ENCODE measurements around the gene CLPX. TPM values are rescaled to one million over a fixed set of nuclear protein-coding genes. Genes with fewer than 3 reads are reported as not detected.
A peak's percentile ranks its signal among the peaks of the same experiment; 100 is the strongest.
"Not testable (repeated sequence)": the region's sequence is repeated elsewhere in the genome, so short reads cannot be mapped to it uniquely, and the experiment has no call there.

CLPX gene
- total RNA-seq, 2 donors from 2014 or later, result 28.9 to 34.8 TPM

DNA sequence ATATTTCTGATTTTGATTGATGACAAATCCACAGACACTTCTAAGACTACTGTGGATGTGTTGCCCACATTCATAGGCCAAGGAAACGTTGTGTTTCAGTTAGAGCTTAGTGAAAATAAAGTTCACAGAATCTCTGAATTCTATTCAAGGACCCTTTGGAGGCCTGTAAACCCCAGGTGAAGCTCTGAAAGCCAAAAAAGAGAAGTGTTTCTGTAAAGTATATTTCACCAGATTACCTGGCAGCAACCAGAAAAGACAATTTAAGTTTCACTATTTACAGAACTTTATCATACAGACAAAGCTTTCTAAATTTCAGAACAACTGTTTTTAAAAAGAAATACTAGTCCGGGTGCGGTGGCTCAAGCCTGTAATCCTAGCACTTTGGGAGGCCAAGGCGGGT lies 2.6 kb downstream of the CLPX start:
- intact Hi-C loops (cut with DNase I), result no loop called here
- DNase-seq (ENCODE audit: low spot score), result no peak

DNA sequence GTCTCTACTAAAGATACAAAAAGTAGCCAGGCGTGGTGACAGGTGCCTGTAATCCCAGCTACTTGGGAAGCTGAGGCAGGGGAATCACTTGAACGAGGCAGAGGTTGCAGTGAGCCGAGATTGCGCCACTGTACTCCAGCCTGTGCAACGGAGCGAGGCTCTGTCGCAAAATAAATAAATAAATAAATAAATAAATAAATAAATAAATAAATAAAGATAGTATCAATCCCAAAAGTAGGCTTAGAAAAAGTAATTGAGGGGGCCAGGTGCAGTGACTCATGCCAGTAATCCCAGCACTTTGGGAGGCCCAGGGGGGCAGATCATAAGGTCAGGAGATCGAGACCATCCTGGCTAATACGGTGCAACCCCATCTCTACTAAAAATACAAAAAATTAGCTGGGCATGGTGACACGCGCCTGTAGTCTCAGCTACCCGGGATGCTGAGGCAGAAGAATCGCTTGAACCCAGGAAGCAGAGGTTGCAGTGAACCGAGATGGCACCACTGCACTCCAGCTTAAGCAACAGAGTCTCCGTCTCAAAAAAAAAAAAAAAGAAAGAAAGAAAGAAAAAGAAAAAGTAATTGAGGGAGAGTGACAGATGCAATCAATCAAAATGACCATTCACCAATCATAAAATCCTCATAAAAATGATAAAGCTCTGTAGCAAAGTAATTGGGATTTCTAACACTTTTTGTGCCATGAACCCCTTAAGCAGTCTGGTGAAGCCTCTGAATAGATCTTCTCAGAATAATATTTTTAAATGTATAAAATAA lies 3.4 kb downstream of the CLPX start:
- intact Hi-C loops (cut with DNase I); DNase-seq (ENCODE audit: low spot score): not testable (repeated sequence)

DNA sequence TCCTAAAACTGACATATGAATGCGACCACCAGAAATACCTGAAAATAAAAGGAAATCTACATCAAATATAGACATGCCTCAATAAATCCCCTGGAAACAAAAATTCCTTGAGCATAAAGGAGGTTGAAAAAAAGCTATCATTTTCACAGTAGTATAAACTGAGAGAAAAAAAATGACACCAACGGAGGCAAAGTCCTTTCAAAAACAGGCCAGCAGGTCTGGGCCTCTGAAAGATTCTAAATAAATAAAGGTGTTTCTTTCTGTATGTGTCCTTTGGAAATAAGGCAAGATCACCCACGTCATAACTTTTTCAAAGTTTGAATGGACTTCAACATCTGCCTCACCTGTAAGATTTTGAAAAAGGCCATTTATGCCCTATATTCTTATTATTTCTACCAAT lies 5.0 kb downstream of the CLPX start:
- intact Hi-C loops (cut with DNase I), result no loop called here
- no peak for DNase-seq (ENCODE audit: low spot score)

DNA sequence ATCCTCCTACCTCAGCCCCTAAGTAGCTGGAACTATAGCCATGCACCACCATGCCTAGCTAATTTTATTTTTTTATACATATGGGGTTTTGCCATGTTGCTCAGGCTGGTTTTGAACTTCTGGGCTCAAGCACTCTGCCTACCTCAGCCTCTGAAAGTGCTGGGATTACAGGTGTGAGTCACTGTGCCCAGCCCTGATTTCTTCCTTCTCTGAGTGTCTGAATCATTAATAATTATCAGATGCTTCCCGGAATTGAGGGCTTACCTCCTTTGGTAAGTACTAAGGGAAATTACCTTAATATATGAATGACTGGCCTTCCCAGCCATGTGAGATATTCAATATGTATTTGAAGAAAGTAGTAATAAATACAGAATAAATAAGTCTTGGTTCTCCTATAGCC lies 7.2 kb downstream of the CLPX start:
- intact Hi-C loops (cut with DNase I), result no loop called here
- DNase-seq (ENCODE audit: low spot score), result no peak

DNA sequence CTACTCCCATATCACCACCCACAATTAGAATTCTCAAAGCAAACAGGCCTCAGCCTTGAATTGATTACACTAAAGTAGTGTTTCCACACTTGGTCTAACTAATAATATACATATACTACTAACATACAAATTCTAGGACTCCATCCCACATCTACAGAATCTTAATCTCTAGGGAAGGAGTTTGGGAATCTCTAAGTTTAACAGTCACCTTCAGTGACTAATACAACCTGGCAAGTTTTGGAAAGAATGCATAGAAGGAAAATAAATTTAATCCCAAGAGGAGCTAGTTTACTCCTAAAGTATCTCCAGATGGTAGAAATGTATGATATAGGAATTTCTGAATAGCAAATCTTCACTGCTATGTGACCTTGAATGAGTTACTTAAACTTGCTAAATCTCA lies 9.1 kb downstream of the CLPX start:
- intact Hi-C loops (cut with DNase I), result no loop called here
- DNase-seq (ENCODE audit: low spot score), result no peak

DNA sequence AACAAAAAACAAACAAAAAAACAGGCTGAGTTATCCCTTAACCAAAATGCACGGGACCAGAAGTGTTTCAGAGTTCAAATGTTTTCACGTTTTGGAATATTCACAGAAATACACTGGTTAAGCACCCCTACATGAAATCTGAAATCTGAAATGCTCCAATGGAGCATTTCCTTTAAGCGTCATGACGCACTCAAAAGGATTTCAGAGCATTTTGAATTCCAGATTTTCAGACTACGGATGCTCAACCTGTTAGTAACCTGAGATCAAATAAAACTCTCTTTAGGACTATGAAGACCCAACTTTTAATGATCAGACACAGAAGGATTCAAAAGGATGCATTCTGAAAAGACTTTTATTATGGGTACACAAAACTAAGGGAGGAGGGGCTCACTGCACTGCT lies 9.6 kb downstream of the CLPX start:
- DNase-seq (ENCODE audit: low spot score), result no peak
- intact Hi-C loops (cut with DNase I), result no loop called here

DNA sequence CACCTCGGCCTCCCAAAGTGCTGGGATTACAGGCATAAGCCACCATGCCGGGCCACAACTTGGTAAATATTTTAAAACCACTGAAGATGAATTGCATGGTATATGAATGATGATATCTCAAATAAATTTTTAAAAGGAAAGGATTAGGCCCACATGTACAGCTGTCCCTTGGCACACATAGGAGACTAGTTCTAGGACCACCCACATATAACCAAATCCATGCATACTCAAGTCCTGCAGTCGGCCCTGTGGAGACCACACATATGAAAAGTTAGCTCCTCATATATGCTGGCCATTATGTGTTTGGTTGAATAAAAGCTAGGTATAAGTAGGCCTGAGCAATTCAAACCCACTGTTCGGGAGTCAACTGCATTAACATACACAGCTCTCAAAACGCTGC lies 10.6 kb downstream of the CLPX start:
- intact Hi-C loops (cut with DNase I), result no loop called here
- no peak for DNase-seq (ENCODE audit: low spot score)

DNA sequence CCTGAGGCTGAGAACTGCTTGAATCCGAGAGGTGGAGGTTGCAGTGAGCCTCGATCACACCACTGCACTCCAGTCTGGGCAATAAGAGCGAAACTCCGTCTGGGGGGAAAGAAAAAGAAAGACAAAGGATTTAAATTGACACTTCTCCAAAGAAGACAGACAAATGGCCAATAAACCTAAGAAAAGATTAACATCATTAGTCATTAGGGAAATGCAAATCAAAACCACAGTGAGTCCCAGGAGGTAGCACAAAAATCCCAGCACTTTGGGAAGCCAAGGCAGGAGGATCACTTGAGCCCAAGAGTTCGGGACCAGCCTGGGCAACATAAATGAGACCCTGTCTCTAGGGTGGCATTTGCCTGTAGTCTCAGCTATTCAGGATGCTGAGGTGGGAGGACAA lies 12.6 kb downstream of the CLPX start:
- DNase-seq (ENCODE audit: low spot score), result no peak
- intact Hi-C loops (cut with DNase I), result no loop called here

DNA sequence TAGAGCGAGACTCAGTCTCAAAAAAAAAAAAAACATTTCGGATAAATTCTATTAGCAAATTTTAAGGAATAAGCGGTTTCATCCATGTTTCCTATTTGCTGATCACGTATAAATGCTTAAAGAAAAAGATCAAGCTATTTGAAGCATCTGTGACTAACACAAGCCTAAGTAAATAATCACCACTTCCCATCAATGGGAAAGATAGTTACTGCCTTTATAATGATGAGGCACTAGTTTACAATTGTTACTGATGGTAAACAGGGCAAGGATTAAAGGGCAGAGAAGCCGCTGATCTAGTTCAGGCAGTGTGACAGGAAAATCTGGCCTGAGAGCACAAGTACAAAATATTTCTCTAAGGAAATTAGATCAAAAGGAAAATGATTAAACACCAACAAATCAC lies 13.7 kb downstream of the CLPX start:
- DNase-seq (ENCODE audit: low spot score), result no peak
- intact Hi-C loops (cut with DNase I), result no loop called here

DNA sequence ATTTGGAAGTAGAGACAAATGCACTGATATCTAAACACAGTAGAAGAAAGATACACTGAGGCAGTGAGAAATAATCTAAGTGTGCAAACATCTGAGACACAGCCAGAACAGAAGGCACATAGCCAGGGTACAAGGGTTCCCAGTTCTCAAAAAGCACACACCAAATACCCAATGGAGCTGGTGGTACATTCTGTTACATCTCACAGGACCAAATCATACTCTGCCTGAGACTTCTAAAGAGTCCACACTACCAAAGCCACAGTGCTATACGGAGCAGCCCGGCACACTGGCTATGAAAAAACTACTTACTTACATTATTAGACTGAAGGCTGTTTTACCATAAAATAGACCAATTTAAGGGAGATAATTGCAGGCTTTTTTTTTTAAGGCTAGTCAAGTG lies 19.3 kb downstream of the CLPX start:
- intact Hi-C loops (cut with DNase I), result no loop called here
- no peak for DNase-seq (ENCODE audit: low spot score)

DNA sequence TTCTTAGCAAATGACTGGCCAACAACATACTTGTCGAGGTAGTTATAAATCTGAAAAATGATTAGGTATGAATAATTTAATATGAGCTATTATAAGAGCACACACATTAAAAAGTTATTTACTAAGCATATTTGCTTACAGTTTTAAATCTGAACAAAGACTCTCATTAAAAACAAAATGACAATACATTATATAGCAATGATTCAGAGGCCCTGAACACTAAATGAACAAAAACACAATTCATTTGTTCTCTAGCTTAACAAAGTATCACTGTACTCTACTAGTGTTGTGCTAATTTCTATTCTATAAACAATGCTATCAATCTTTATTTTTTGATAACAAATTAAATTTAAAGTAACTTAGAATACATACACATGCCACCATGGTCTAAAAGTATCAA lies 21.0 kb downstream of the CLPX start:
- DNase-seq (ENCODE audit: low spot score), result no peak
- intact Hi-C loops (cut with DNase I), result no loop called here

DNA sequence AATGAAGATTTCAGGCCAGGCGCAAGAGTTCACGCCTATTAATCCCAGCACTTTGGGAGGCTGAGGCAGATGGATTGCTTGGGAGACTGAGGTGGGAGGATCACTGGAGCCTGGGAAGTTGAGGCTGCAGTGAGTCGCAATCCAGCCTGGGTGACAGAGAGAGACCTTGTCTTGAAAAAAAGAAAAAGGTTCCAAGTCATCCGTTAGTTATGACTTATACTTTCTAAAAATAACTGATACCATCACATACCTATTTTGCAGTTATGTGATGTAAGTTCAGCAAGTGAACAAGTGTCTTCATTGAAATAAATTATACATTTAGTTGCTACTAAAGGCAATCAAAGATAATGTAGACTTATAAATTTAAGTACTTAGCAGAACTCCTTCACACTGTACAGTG lies 22.1 kb downstream of the CLPX start:
- intact Hi-C loops (cut with DNase I), result no loop called here
- DNase-seq (ENCODE audit: low spot score), result no peak

DNA sequence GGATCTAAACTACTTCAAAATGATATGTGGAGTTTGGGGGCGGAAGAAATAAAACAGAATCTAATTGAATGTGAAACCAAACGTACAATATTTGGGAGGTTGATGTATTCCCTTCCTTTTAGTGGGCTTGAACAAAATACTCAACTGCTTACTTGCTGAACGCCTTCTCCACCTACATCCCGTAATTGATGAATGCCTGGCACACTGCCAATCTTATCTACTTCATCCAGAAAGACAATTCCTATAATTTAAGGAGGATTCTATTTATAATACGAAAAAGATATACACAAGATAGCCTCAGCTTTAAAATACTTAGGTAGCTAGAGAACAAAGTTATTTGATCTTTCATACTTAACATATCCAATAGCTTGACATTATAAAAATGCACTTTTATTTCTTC lies 28.4 kb downstream of the CLPX start:
- intact Hi-C loops (cut with DNase I), result no loop called here
- no peak for DNase-seq (ENCODE audit: low spot score)

DNA sequence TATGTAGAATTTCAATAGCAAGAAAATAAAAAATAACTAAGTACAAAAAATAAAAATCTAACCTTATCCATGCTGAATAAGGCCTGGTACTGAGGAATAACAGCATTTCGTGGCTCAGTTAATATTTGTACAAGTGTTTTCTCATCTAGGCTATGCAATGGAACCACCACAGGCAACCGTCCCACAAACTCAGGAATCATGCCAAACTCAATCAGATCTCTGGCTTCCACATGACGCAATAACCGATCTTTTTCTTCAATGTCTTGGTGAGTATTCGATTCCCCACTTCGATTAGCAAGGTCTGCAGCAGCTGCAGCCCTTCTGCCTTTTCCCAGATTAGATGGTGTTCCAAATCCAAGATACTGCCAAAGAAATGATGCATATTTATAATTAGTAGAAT lies 30.4 kb downstream of the CLPX start:
- intact Hi-C loops (cut with DNase I), result no loop called here
- DNase-seq (ENCODE audit: low spot score), result no peak

DNA sequence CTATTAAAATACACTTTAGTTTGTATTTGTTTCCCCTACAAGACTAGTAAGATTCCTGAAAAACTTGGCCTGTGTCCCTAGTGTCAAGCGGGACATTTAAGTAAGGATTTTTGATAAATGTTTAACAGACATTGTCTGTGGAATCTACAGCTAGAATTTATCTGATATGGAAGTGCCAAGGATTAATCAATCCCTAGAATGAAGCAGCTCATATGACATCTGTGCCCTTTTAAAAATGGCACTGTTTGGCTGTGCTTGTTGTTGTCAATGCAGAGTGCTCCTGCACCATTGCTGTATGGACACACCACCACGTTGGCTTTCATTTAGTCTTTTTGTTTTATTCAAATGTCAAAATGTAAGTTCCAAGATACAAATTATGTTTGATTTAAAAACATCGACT lies 37.2 kb downstream of the CLPX start:
- intact Hi-C loops (cut with DNase I), result no loop called here
- DNase-seq (ENCODE audit: low spot score), result no peak

DNA sequence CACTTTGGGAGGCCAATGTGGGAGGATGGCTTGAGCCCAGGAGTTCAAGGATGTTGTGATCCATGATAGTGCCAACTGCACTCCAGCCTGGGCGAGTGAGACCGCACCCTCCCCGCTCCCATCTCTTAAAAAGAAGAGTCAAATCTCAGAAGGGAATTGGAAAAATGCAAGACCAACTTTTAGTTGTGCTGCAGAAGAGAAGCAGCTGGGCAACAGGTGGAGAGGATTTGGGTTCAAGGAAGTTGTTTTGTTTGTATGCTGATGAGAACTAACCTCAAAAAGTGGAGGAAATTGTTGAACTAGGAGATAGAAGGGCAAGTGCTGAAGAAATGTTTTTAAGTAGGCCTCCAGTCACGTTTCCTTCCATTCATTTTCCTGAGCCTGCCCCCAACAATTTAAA lies 38.7 kb downstream of the CLPX start:
- DNase-seq (ENCODE audit: low spot score), result no peak
- intact Hi-C loops (cut with DNase I), result no loop called here

DNA sequence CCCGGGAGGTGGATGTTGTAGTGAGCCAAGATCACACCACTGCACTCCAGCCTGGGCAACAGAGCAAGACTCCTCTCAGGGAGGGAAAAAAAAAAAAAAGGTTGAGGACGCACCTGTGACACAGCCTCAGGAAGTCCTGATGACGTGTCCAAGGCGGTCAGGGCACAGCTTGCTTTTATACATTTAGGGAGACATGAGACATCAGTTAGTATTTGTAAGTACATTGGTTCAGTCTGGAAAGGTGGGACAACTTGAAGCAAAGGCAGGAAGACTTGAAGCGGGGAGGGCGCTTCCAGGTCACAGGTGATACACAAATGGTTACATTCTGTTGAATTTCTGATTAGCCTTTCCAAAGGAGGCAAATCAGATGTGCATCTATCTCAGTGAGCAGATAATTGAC lies 46.5 kb downstream of the CLPX start:
- DNase-seq (ENCODE audit: low spot score); intact Hi-C loops (cut with DNase I): not testable (repeated sequence)

DNA sequence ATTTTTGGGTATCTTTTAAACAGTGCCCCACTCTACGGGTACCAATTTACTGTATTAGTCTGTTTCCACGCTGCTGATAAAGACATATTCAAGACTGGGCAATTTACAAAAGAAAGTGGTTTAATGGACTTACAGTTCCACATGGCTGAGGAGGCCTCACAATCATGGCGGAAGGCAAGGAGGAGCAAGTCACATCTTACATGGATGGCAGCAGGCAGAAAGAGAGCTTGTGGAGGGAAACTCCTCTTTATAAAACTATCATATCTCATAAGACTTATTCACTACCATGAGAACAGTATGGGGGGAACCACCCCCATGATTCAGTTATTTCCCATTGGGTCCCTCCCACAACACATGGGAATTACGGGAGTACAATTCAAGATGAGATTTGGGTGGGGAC lies 47.2 kb downstream of the CLPX start:
- DNase-seq (ENCODE audit: low spot score); intact Hi-C loops (cut with DNase I): not testable (repeated sequence)

DNA sequence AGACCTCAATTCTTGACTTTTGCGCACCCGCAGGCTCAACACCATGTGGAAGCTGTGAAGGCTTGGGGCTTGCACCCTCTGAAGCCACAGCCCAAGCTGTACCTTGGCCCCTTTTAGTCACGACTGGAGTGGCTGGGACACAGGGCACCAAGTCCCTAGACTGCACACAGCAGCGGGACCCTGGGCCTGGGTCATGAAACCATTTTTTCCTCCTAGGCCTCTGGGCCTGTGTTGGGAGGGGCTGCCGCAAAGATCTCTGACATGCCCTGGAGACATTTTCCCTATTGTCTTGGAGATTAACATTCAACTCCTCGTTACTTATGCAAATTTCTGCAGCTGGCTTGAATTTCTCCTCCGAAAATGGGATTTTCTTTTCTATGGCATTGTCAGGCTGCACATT lies 48.1 kb downstream of the CLPX start:
- intact Hi-C loops (cut with DNase I); DNase-seq (ENCODE audit: low spot score): not testable (repeated sequence)

DNA sequence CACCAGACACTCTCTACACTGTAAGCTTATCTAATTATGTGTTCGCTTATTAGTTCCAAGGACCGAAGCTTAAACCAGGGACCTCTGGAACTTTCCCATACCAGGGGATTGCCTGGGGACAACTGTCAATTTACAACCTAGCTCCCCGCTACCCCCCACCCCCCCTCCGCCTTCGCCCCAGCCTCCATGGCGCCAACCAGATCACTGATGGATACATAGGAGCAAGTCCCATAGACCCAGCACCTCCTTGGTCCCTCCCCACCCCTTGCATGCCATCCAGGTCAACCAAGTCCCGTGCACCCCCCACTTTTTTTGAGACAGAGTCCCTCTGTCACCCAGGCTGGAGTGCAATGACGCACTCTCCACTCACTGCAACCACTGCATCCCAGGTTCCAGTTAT lies 50.6 kb downstream of the CLPX start:
- intact Hi-C loops (cut with DNase I), result no loop called here
- DNase-seq (ENCODE audit: low spot score), result no peak

DNA sequence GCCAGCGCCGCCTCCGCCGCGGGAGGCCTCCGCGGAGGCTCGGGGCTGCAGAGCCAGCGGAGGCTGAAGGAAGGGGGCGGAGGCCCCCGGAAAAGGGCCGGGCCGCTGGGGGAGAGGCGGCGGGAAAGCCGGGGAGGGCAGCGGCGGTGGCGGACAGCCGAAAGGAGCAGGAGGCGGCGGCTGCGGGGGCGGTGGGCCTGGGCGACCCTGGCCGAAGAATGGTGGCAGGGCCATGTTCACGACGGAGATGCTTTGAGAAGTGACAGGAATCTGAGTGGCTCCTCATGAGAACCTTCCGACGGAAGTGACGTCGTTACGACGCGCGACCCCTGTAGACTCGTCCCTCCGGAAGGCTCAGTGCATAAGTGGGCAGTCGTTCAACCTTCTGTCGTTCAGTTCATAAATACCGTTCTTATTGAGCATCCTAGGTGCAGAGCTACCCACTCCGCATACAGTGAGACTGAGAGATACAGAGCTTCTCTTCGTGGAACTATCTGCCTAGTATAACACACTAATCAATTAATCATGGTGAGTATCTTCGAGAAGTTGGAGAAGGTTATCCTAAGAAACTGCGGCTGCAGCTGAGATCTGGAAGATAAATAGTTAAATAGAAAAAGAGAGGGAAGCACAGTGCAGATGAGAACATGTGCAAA lies 51.5 kb downstream of the CLPX start, which contains the start of gene PDCD7:
TSS of gene PDCD7 (minus strand) at position 261 of the 653 bp plus-strand sequence. CDS start at position 234, 27 bp downstream.
- peak; percentile 96 for DNase-seq (ENCODE audit: low spot score)
- intact Hi-C loops (cut with DNase I), result no loop called here
